B cell (primary cell): ENCODE data around the gene ITGB2.

Experiments
- EZH2 ChIP-seq: IDR thresholded peaks from 2 replicates; pipeline ENCODE4 v1.6.1; 2012; ENCODE audit warnings: borderline replicate concordance, low read depth, mild to moderate bottlenecking, moderate library complexity, low read length; ENCODE audit not compliant: insufficient read depth, poor library complexity, severe bottlenecking
- TF ChIP-seq, protein P1 (sequence below): fragments of 200-600 bp; IDR thresholded peaks from one replicate; pipeline ENCODE4 v1.8.0; 2022; ENCODE audit warnings: antibody characterized with exemption, mild to moderate bottlenecking

DNA sequence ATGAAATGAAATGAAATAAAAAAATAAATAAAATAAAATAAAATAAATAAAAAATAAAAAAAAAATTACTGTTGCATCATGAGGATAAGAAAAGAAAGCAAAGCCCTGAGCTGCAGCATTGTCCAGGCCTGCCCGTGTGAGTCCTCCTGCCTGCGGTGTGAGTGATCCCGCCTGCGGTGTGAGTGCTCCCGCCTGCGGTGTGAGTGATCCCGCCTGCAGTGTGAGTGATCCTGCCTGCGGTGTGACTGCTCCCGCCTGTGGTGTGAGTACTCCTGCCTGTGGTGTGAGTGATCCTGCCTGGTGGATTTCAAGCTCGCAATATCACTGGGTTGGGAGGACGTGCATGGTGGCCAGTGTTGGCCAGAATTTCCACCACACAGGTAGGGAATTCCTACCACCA is 24.8 kb downstream of the ITGB2 start:
- TF ChIP-seq, protein P1, sequence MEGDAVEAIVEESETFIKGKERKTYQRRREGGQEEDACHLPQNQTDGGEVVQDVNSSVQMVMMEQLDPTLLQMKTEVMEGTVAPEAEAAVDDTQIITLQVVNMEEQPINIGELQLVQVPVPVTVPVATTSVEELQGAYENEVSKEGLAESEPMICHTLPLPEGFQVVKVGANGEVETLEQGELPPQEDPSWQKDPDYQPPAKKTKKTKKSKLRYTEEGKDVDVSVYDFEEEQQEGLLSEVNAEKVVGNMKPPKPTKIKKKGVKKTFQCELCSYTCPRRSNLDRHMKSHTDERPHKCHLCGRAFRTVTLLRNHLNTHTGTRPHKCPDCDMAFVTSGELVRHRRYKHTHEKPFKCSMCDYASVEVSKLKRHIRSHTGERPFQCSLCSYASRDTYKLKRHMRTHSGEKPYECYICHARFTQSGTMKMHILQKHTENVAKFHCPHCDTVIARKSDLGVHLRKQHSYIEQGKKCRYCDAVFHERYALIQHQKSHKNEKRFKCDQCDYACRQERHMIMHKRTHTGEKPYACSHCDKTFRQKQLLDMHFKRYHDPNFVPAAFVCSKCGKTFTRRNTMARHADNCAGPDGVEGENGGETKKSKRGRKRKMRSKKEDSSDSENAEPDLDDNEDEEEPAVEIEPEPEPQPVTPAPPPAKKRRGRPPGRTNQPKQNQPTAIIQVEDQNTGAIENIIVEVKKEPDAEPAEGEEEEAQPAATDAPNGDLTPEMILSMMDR = no peak
- no peak for TF ChIP-seq EZH2
